IMR-90 (cell line): ENCODE measurements around the gene PABPC1L2A. TPM values are rescaled to one million over a fixed set of nuclear protein-coding genes. Genes with fewer than 3 reads are reported as not detected.

Experiments
- ATAC-seq: fragments of 200-7000 bp; cut with Tn5 transposase; 2 replicates; pipeline ENCODE4 v1.9.1; 2020; ENCODE audit warnings: low read depth, mild to moderate bottlenecking, moderate library complexity
- BruUV-seq: library from RNA; stranded (reverse); fragments of 400-500 nt; replicated peaks from 2 replicates; lab custom pipeline; 2021; lab: Mats Ljungman, UMichigan
- CTCF ChIA-PET: fragments of 300-600 bp; formaldehyde crosslinking; extraction: SDS; loops from one replicate; lab custom pipeline; 2021; ENCODE audit warnings: antibody characterized with exemption; lab: Yijun Ruan, JAX
- POLR2A ChIA-PET: fragments of 300-600 bp; sonication (Branson Sonifier 250); formaldehyde crosslinking; loops from one replicate; lab custom pipeline; 2022; ENCODE audit warnings: antibody characterized with exemption; ENCODE audit not compliant: unreplicated experiment; lab: Charles Lee
- DNase-seq: peaks from one replicate; pipeline ENCODE4 v3.0.0; 2013
- H2AFZ ChIP-seq: replicated peaks from 2 replicates; pipeline ENCODE3; 2013; ENCODE audit warnings: low read length, mild to moderate bottlenecking; ENCODE audit not compliant: poor library complexity
- H2AK5ac ChIP-seq: 2 replicates; pipeline ENCODE4 v1.6.1; 2013; ENCODE audit warnings: low read depth, low read length, inconsistent platforms
- H2AK9ac ChIP-seq: replicated peaks from 2 replicates; pipeline ENCODE3; 2013; ENCODE audit warnings: mild to moderate bottlenecking, low read depth, low read length, moderate library complexity; ENCODE audit not compliant: poor library complexity
- H2BK120ac ChIP-seq: 2 replicates; pipeline ENCODE4 v1.6.1; 2013; ENCODE audit warnings: low read depth, low read length, inconsistent platforms
- H2BK15ac ChIP-seq: 3 replicates; pipeline ENCODE4 v1.6.1; 2013; ENCODE audit warnings: low read depth, low read length, inconsistent platforms
- H2BK20ac ChIP-seq: 2 replicates; pipeline ENCODE4 v1.6.1; 2013; ENCODE audit warnings: low read depth, mild to moderate bottlenecking, inconsistent platforms, low read length, moderate library complexity
- H2BK5ac ChIP-seq: 2 replicates; pipeline ENCODE4 v1.6.1; 2013; ENCODE audit warnings: mild to moderate bottlenecking, low read depth, low read length, inconsistent platforms; ENCODE audit not compliant: poor library complexity, severe bottlenecking
- H3K14ac ChIP-seq: replicated peaks from 2 replicates; pipeline ENCODE4 v1.6.1; 2013; ENCODE audit warnings: low read depth, low read length, inconsistent platforms
- H3K18ac ChIP-seq: 2 replicates; pipeline ENCODE4 v1.6.1; 2013; ENCODE audit warnings: low read depth, low read length, control low read depth
- H3K23ac ChIP-seq: 2 replicates; pipeline ENCODE4 v1.6.1; 2013; ENCODE audit warnings: low read depth, low read length, inconsistent platforms
- H3K27ac ChIP-seq: 2 replicates; pipeline ENCODE4 v1.5.1; 2013; ENCODE audit warnings: mild to moderate bottlenecking, control low read depth, low read length; ENCODE audit not compliant: insufficient read depth
- H3K27me3 ChIP-seq: 2 replicates; pipeline ENCODE4 v1.6.1; 2013; ENCODE audit warnings: low read length; ENCODE audit not compliant: control insufficient read depth, insufficient read depth
- H3K36me3 ChIP-seq: 2 replicates; pipeline ENCODE4 v1.6.1; 2013; ENCODE audit warnings: low read length, mixed read lengths; ENCODE audit not compliant: control insufficient read depth, insufficient read depth
- H3K4ac ChIP-seq: 2 replicates; pipeline ENCODE4 v1.6.1; 2013; ENCODE audit warnings: low read depth, low read length, inconsistent platforms
- H3K4me1 ChIP-seq: 2 replicates; pipeline ENCODE4 v1.6.1; 2013; ENCODE audit warnings: low read length, mixed read lengths; ENCODE audit not compliant: control insufficient read depth, insufficient read depth
- H3K4me2 ChIP-seq: 2 replicates; pipeline ENCODE4 v1.6.1; 2013; ENCODE audit warnings: low read depth, mild to moderate bottlenecking, control low read depth, low read length, moderate library complexity
- H3K4me3 ChIP-seq: 2 replicates; pipeline ENCODE4 v1.5.1; 2013; ENCODE audit warnings: low read depth, mild to moderate bottlenecking, control low read depth, low read length, moderate library complexity; ENCODE audit not compliant: insufficient read depth
- H3K56ac ChIP-seq: 2 replicates; pipeline ENCODE4 v1.6.1; 2013; ENCODE audit warnings: low read length, inconsistent platforms; ENCODE audit not compliant: insufficient read depth; ENCODE audit errors: extremely low read depth
- H3K79me1 ChIP-seq, 2 experiments: 2 replicates each; pipeline ENCODE4 v1.6.1; 2013; ENCODE audit warnings: low read length in 2 of 2, inconsistent platforms in 1 of 2, low read depth in 1 of 2
- H3K9ac ChIP-seq: 2 replicates; pipeline ENCODE4 v1.6.1; 2013; ENCODE audit warnings: low read depth, low read length, control low read depth
- H3K9me1 ChIP-seq: 2 replicates; pipeline ENCODE4 v1.6.1; 2013; ENCODE audit warnings: low read length, inconsistent platforms; ENCODE audit not compliant: insufficient read depth
- H3K9me3 ChIP-seq: 2 replicates; pipeline ENCODE4 v1.6.1; 2013; ENCODE audit warnings: low read length; ENCODE audit not compliant: control insufficient read depth, insufficient read depth
- H4K20me1 ChIP-seq: 2 replicates; pipeline ENCODE4 v1.6.1; 2013; ENCODE audit warnings: low read length, inconsistent platforms; ENCODE audit not compliant: insufficient read depth
- H4K5ac ChIP-seq: 2 replicates; pipeline ENCODE4 v1.6.1; 2013; ENCODE audit warnings: mild to moderate bottlenecking, low read depth, low read length, control low read depth
- H4K8ac ChIP-seq, 2 experiments: 2 replicates each; pipeline ENCODE4 v1.6.1; 2013; ENCODE audit warnings: low read depth in 2 of 2, low read length in 2 of 2, control low read depth in 1 of 2, inconsistent platforms in 1 of 2
- H4K91ac ChIP-seq: 2 replicates; pipeline ENCODE4 v1.6.1; 2013; ENCODE audit warnings: low read depth, low read length, inconsistent platforms; ENCODE audit not compliant: insufficient read depth
- BHLHE40 ChIP-seq: fragments of 150-350 bp; IDR thresholded peaks from 2 replicates; pipeline ENCODE4 v1.6.1; 2016; ENCODE audit warnings: mild to moderate bottlenecking, low read depth, low read length
- CEBPB ChIP-seq: IDR thresholded peaks from 2 replicates; pipeline ENCODE4 v1.6.1; 2012; ENCODE audit warnings: low read depth, low read length, improper control_type of control experiment
- FOS ChIP-seq: fragments of 150-350 bp; IDR thresholded peaks from 2 replicates; pipeline ENCODE4 v1.6.1; 2016; ENCODE audit warnings: low read depth, low read length
- MAFK ChIP-seq: IDR thresholded peaks from 2 replicates; pipeline ENCODE4 v1.6.1; 2012; ENCODE audit warnings: low read depth, low read length, improper control_type of control experiment
- MAZ ChIP-seq: IDR thresholded peaks from 2 replicates; pipeline ENCODE4 v1.6.1; 2012; ENCODE audit warnings: low read depth, mild to moderate bottlenecking, low read length, improper control_type of control experiment, moderate library complexity, borderline replicate concordance
- MXI1 ChIP-seq: IDR thresholded peaks from 2 replicates; pipeline ENCODE4 v1.6.1; 2012; ENCODE audit warnings: low read depth, mild to moderate bottlenecking, low read length, moderate library complexity, borderline replicate concordance
- NFE2L2 ChIP-seq: fragments of 150-350 bp; IDR thresholded peaks from 2 replicates; pipeline ENCODE4 v1.6.1; 2016; ENCODE audit warnings: low read depth, mild to moderate bottlenecking, low read length
- POLR2A ChIP-seq: IDR thresholded peaks from 2 replicates; pipeline ENCODE4 v1.6.1; 2012; ENCODE audit warnings: mild to moderate bottlenecking, low read depth, low read length
- RAD21 ChIP-seq: IDR thresholded peaks from 2 replicates; pipeline ENCODE4 v1.6.1; 2012; ENCODE audit warnings: low read length, improper control_type of control experiment
- RCOR1 ChIP-seq: IDR thresholded peaks from 2 replicates; pipeline ENCODE4 v1.6.1; 2012; ENCODE audit warnings: mild to moderate bottlenecking, low read length, improper control_type of control experiment; ENCODE audit not compliant: insufficient replicate concordance
- RFX5 ChIP-seq: IDR thresholded peaks from 2 replicates; pipeline ENCODE4 v1.8.0; 2012; ENCODE audit warnings: low read depth, mild to moderate bottlenecking, low read length, moderate library complexity
- SMC3 ChIP-seq: fragments of 150-350 bp; IDR thresholded peaks from 2 replicates; pipeline ENCODE4 v1.6.1; 2016; ENCODE audit warnings: low read depth, mild to moderate bottlenecking, antibody characterized with exemption, low read length, moderate library complexity
- WGBS, 2 experiments: methylation state at CpG; one replicate each; pipeline versions ENCODE4 v1.1.5 to v1.1.7; 2013; ENCODE audit warnings: missing lambda C conversion rate in 2 of 2; ENCODE audit not compliant: insufficient read length in 1 of 2; ENCODE audit errors: extremely low coverage in 2 of 2; 5-methylcytosine and 5-hydroxymethylcytosine counted together
- dilution Hi-C: fragments of 300-500 bp; cut with HindIII; formaldehyde crosslinking; loops from one replicate; pipeline ENCODE4 v1.14.3; 2018; ENCODE audit warnings: low sequenced_read_pairs; ENCODE audit not compliant: unreplicated experiment
- in situ Hi-C: fragments of 300-500 bp; cut with MboI; formaldehyde crosslinking; loops from 3 replicates; pipeline ENCODE4 v1.14.3; 2019; ENCODE audit warnings: low sequenced_read_pairs, inconsistent platforms, mixed read lengths
- intact Hi-C: fragments of 100-400 bp; cut with micrococcal nuclease; formaldehyde crosslinking; loops from 2 replicates; pipeline ENCODE4 v1.10.0; 2022
- polyA plus RNA-seq, 3 experiments: library from polyadenylated mRNA; depleted of rRNA; stranded (reverse); fragments of >200 nt; gene quantifications; 2 replicates each; pipeline ENCODE4 v1.2.3, GENCODE V29; 2012; ENCODE audit warnings: low replicate concordance in 1 of 3
- total RNA-seq: library from RNA; depleted of rRNA; stranded (reverse); fragments of >200 nt; gene quantifications from 2 replicates; pipeline ENCODE4 v1.2.3, GENCODE V29; 2012
- TF ChIP-seq, protein P1 (sequence below): conservative IDR thresholded peaks from 2 replicates; pipeline ENCODE4 v1.5.1; 2012; ENCODE audit warnings: mild to moderate bottlenecking, low read depth, low read length, improper control_type of control experiment
- TF ChIP-seq, protein P2 (sequence below): fragments of 150-350 bp; IDR thresholded peaks from 2 replicates; pipeline ENCODE4 v1.6.1; 2017; ENCODE audit warnings: mild to moderate bottlenecking, antibody characterized with exemption, low read length, low read depth
- TF ChIP-seq, protein P3 (sequence below): fragments of 150-350 bp; IDR thresholded peaks from 2 replicates; pipeline ENCODE4 v1.6.1; 2016; ENCODE audit warnings: low read depth, mild to moderate bottlenecking, low read length, moderate library complexity, borderline replicate concordance

Gene PABPC1L2A
- total and polyA plus RNA-seq, 2 of the 4 experiments (the other 2 are of a cell fraction), result not detected

DNA sequence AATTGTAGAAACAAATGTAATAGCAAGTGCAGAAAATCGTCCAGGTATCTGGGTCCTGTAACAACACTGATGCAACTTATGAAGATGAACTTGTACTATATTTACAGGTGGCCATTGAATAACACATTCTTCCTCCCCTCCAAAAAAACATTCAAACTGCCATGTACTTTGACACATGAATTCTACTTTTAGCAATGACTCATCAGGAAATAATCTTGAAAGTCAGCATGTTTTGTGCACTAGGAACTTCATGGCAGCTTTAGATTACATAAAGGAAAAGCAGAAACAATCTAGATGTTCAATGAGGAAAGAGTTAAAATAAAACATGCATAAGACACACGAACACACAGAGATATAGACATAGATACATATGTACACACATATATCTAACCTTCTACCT, 2.5 kb downstream of the PABPC1L2A start:
- POLR2A ChIA-PET, result no interaction called here
- H2AFZ ChIP-seq, result no peak overlapping the region

More for the DNA sequence above, 2.5 kb downstream of the PABPC1L2A start:
- no peak overlapping the region for H4K91ac ChIP-seq
- H3K4me2 ChIP-seq, result no peak overlapping the region
- H3K36me3 ChIP-seq, result no peaks in the 10 kb centered on the region
- H2AK9ac ChIP-seq, result no peak overlapping the region
- no peak overlapping the region for H3K4ac ChIP-seq
- ATAC-seq (no peak), DNase-seq (no peak)
- no peak overlapping the region for H3K9ac ChIP-seq
- H2BK5ac ChIP-seq, result no peak overlapping the region
- H3K56ac ChIP-seq, result no peak overlapping the region
- H3K14ac ChIP-seq, result no peak overlapping the region
- H3K9me3 ChIP-seq, result no peaks in the 10 kb centered on the region
- H4K5ac ChIP-seq, result no peak overlapping the region
- intact Hi-C loops (no loop called here), dilution Hi-C loops (no loop called here), in situ Hi-C loops (no loop called here)
- WGBS, 2 experiments, result no CpG with 5 or more reads among the region's 2 CpGs
- no peak overlapping the region for H3K23ac ChIP-seq
- no peak overlapping the region for H2BK120ac ChIP-seq
- H2BK15ac ChIP-seq, result no peak overlapping the region
- no peaks in the 10 kb centered on the region for H3K79me1 ChIP-seq
- H3K27ac ChIP-seq, result no peak overlapping the region
- H3K4me3 ChIP-seq, result no peak overlapping the region
- no peaks in the 10 kb centered on the region for H4K20me1 ChIP-seq
- no peak overlapping the region for H3K18ac ChIP-seq
- no peak overlapping the region for H4K8ac ChIP-seq
- H2AK5ac ChIP-seq, result no peak overlapping the region
- H2BK20ac ChIP-seq, result no peak overlapping the region
- no peaks in the 10 kb centered on the region for H3K9me1 ChIP-seq
- BruUV-seq, result no TSS peak
- TF ChIP-seq SMC3 (no peak), FOS (no peak), RFX5 (no peak), MAFK (no peak), RAD21 (no peak), CEBPB (no peak), POLR2A (no peak), MAZ (no peak), MXI1 (no peak), RCOR1 (no peak), NFE2L2 (no peak), BHLHE40 (no peak)
- TF ChIP-seq, protein P1, sequence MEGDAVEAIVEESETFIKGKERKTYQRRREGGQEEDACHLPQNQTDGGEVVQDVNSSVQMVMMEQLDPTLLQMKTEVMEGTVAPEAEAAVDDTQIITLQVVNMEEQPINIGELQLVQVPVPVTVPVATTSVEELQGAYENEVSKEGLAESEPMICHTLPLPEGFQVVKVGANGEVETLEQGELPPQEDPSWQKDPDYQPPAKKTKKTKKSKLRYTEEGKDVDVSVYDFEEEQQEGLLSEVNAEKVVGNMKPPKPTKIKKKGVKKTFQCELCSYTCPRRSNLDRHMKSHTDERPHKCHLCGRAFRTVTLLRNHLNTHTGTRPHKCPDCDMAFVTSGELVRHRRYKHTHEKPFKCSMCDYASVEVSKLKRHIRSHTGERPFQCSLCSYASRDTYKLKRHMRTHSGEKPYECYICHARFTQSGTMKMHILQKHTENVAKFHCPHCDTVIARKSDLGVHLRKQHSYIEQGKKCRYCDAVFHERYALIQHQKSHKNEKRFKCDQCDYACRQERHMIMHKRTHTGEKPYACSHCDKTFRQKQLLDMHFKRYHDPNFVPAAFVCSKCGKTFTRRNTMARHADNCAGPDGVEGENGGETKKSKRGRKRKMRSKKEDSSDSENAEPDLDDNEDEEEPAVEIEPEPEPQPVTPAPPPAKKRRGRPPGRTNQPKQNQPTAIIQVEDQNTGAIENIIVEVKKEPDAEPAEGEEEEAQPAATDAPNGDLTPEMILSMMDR, result no peak
- TF ChIP-seq, protein P2, sequence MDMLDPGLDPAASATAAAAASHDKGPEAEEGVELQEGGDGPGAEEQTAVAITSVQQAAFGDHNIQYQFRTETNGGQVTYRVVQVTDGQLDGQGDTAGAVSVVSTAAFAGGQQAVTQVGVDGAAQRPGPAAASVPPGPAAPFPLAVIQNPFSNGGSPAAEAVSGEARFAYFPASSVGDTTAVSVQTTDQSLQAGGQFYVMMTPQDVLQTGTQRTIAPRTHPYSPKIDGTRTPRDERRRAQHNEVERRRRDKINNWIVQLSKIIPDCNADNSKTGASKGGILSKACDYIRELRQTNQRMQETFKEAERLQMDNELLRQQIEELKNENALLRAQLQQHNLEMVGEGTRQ, result no peak
- TF ChIP-seq, protein P3, sequence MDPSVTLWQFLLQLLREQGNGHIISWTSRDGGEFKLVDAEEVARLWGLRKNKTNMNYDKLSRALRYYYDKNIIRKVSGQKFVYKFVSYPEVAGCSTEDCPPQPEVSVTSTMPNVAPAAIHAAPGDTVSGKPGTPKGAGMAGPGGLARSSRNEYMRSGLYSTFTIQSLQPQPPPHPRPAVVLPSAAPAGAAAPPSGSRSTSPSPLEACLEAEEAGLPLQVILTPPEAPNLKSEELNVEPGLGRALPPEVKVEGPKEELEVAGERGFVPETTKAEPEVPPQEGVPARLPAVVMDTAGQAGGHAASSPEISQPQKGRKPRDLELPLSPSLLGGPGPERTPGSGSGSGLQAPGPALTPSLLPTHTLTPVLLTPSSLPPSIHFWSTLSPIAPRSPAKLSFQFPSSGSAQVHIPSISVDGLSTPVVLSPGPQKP, result no peak
- CTCF ChIA-PET, result no interaction called here
- no peaks in the 10 kb centered on the region for H3K27me3 ChIP-seq
- H3K4me1 ChIP-seq, result no peaks in the 10 kb centered on the region
